ENCODE data around the gene IKZF5. TPM values are rescaled to one million over a fixed set of nuclear protein-coding genes. Genes with fewer than 3 reads are reported as not detected.

Gene IKZF5
- polyA plus RNA-seq, 3 donors, result 8.6 to 12.8 (median 9.8) TPM

GRCh38 chr10:122995936-122996335 is 12.7 kb downstream of the IKZF5 start:
- Mint-ChIP-seq H3K4me1 (peaks cover 2% of the 10 kb centered on the region), H3K27ac (no peak overlapping the region), H3K4me3 (no peak overlapping the region), H3K27me3 (ENCODE audit: low read depth in 3 of 3) (peaks cover 0 to 1% (median 0%) of the 10 kb centered on the region in 3 donors), H3K9me3 (no peaks in the 10 kb centered on the region), H3K36me3 (peaks cover 53 to 60% of the 10 kb centered on the region in 2 donors)
- peaks cover 56% of the 10 kb centered on the region for H4K20me1 ChIP-seq (ENCODE audit: insufficient read depth, low read length)
- H3K4me2 ChIP-seq (replicated peaks; ENCODE audit: extremely low read depth, low read length, poor library complexity, severe bottlenecking), result no peak overlapping the region
- no peak for DNase-seq
- no peaks in the 10 kb centered on the region for H3K27me3 ChIP-seq (ENCODE audit: control insufficient read depth in 2 of 2, insufficient read depth in 2 of 2, low read length in 2 of 2)
- no peak overlapping the region for H3K27ac ChIP-seq (ENCODE audit: low read depth in 1 of 2, low read length in 2 of 2)
- H3K4me1 ChIP-seq (ENCODE audit: control insufficient read depth in 1 of 2, insufficient read depth in 2 of 2, low read length in 2 of 2), result no peaks in the 10 kb centered on the region
- no peak overlapping the region for H3K9ac ChIP-seq (ENCODE audit: insufficient read depth, low read length, poor library complexity, severe bottlenecking)
- H3K36me3 ChIP-seq (replicated peaks in 1 of 2; ENCODE audit: control insufficient read depth in 1 of 2, insufficient read depth in 2 of 2, low read length in 2 of 2), result peaks cover 61 to 80% of the 10 kb centered on the region in 2 donors
- no peak for TF ChIP-seq CTCF (IDR thresholded peaks at IDR 0.05)
- WGBS (ENCODE audit: insufficient coverage), result no CpG with 5 or more reads among the region's 4 CpGs
- no peaks in the 10 kb centered on the region for H3K9me3 ChIP-seq (replicated peaks in 1 of 2; ENCODE audit: control insufficient read depth in 1 of 2, insufficient read depth in 1 of 2, low read length in 2 of 2)
- no peak overlapping the region for H3K4me3 ChIP-seq (replicated peaks in 1 of 3; ENCODE audit: low read depth in 2 of 3, low read length in 3 of 3)
- H2AFZ ChIP-seq (ENCODE audit: insufficient read depth, low read depth, low read length, poor library complexity, severe bottlenecking), result no peak overlapping the region
- peaks cover 38% of the 10 kb centered on the region for H3K79me2 ChIP-seq (ENCODE audit: insufficient read depth, low read length)
- intact Hi-C loops (cut with micrococcal nuclease), result no loop called here

- no peaks in the 10 kb centered on the region for H3K9me3 Mint-ChIP-seq
- no peak overlapping the region for H3K4me2 ChIP-seq (replicated peaks; ENCODE audit: extremely low read depth, low read length, poor library complexity, severe bottlenecking)
- H3K27ac Mint-ChIP-seq, result peak overlapping the region in 1 of 7 donors; percentile 62
- no peak overlapping the region for H2AFZ ChIP-seq (ENCODE audit: insufficient read depth, low read depth, low read length, poor library complexity, severe bottlenecking)
- DNase-seq, result no peak
- no peak for TF ChIP-seq CTCF (IDR thresholded peaks at IDR 0.05)
- no peak overlapping the region for H3K9ac ChIP-seq (ENCODE audit: insufficient read depth, low read length, poor library complexity, severe bottlenecking)
- H3K4me1 Mint-ChIP-seq, result no peaks in the 10 kb centered on the region
- H3K36me3 Mint-ChIP-seq, result peaks cover 59 to 62% of the 10 kb centered on the region in 2 donors
- peaks cover 35% of the 10 kb centered on the region for H4K20me1 ChIP-seq (ENCODE audit: insufficient read depth, low read length)
- peaks cover 18% of the 10 kb centered on the region for H3K79me2 ChIP-seq (ENCODE audit: insufficient read depth, low read length)
- intact Hi-C loops (cut with micrococcal nuclease), result no loop called here
- H3K27me3 Mint-ChIP-seq (ENCODE audit: low read depth in 3 of 3), result no peaks in the 10 kb centered on the region
- H3K9me3 ChIP-seq (replicated peaks in 1 of 2; ENCODE audit: control insufficient read depth in 1 of 2, insufficient read depth in 1 of 2, low read length in 2 of 2), result no peaks in the 10 kb centered on the region
- H3K4me3 Mint-ChIP-seq, result no peak overlapping the region
- H3K4me1 ChIP-seq (ENCODE audit: control insufficient read depth in 1 of 2, insufficient read depth in 2 of 2, low read length in 2 of 2), result no peaks in the 10 kb centered on the region
- no peak overlapping the region for H3K4me3 ChIP-seq (replicated peaks in 1 of 3; ENCODE audit: low read depth in 2 of 3, low read length in 3 of 3)
- H3K27ac ChIP-seq (ENCODE audit: low read depth in 1 of 2, low read length in 2 of 2), result no peak overlapping the region
- WGBS (ENCODE audit: insufficient coverage), result 98% methylated on average over 6 of the region's 6 CpGs
- peaks cover 68 to 72% of the 10 kb centered on the region in 2 donors for H3K36me3 ChIP-seq (replicated peaks in 1 of 2; ENCODE audit: control insufficient read depth in 1 of 2, insufficient read depth in 2 of 2, low read length in 2 of 2)
- H3K27me3 ChIP-seq (ENCODE audit: control insufficient read depth in 2 of 2, insufficient read depth in 2 of 2, low read length in 2 of 2), result no peaks in the 10 kb centered on the region
Observed at GRCh38 chr10:122993797-122994336, 14.7 kb downstream of the IKZF5 start.
